HG03025 (cell line): ENCODE results near the gene FGF1.

ENCODE experiments used
- ATAC-seq: cut with Tn5 transposase; IDR thresholded peaks from one replicate; pipeline ENCODE4 v1.9.1; 2021; ENCODE audit warnings: mild to moderate bottlenecking, moderate library complexity; ENCODE audit not compliant: unreplicated experiment, low FRiP score

Gene FGF1

DNA sequence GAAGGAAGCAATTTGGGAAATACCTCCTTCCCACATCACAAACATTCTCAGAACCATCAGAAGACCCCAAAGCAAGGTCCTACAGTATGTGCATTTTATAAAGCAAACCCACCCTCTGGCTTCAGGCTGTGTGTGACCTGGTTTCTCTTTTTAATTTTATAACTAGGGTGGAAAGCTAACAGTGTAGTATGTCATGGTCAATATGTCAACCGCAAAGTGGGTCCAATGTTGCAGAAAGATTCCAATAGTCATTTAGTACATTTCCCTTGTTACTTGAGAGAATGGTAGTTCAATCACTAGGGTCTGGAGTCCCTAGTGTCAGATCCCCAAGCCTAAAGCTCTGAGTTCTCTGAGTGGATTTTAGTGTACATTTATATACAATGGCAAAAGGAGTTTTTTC is 96.2 kb downstream of the FGF1 start:
- no peak for ATAC-seq

DNA sequence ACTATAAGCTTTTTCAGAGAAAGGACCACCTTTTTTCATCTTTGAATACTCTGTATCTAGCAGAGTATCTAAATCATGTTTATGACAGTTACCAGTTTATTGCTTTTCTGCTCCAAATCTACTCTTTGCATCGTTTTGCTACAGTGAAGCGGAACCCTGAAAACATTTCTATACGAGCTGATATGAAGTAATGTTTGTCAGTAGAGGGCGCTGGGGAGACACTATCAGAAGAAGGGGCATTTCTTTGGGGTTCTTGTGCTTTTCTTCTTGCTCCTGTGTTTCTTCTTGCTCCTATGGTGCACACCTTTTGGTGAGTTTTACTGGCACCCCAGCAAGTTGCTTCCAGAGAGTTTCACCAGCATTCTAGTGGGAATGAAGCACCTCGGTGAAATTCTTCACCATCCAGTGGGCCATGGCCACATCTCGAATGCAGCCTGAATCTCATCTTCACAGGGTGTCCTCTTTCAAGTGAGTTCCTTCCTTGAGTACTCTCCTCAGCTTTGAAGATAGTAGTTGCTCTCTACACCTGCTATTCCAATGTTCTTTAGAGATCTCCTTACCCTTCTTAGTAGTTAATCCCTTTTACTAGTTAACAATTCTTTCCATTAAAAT is 98.4 kb downstream of the FGF1 start:
- ATAC-seq: no peak

DNA sequence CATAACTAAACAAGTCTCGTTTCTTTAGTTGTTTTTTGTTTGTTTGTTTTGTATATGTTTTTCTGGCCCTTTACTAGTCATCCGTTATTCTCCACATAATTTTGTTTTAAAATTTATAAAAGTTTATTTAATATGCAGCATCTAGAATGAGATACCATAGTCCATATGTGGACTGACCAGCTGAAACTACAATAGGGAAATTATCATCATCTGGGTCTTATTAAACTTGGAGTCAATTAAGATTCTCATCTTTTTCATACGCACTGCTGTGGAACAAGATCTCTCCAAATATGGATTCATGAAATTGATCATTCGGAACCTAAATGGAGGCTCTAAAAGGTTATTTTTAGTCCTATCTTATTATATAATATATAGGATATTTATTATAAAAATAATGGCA is 99.3 kb downstream of the FGF1 start:
- ATAC-seq: no peak

DNA sequence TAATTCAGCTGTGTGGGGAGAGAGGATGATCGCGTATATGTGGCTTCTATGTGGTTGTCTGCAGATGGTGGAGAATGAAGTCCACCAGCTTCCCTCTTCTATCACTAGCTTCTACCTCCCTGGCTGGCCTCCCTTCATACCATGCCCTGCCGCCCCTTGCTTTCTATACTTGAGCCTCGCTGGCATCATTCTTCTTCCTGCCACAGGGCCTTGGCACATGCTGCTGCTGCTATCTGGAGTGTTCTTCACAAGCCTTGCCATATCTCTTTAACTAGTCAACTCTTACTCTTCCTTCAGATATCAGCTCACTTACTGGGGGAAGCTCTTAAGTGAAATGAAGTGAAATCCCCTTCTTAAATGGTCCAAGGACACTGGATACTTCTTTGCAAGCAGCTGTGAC is 100.4 kb downstream of the FGF1 start:
- ATAC-seq: no peak

DNA sequence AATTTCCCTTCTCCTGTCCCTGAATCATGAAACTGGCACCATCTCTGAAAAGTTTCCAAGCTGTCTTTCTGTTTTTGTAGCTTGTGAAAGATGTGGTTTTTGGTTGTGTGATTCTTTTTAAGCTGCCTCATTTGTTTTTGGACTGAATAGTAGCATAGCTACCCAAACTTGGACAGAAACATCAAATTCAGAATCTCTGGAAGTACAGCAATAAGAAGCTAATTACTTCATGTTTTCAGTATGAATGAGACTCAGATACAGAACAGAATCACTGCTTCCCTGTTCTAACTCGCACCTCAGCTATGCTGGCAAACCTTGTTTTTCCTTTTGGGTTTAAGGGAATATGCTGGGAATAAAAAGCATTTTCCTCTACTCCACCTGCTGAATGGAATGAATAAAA is 101.0 kb downstream of the FGF1 start:
- no peak for ATAC-seq

DNA sequence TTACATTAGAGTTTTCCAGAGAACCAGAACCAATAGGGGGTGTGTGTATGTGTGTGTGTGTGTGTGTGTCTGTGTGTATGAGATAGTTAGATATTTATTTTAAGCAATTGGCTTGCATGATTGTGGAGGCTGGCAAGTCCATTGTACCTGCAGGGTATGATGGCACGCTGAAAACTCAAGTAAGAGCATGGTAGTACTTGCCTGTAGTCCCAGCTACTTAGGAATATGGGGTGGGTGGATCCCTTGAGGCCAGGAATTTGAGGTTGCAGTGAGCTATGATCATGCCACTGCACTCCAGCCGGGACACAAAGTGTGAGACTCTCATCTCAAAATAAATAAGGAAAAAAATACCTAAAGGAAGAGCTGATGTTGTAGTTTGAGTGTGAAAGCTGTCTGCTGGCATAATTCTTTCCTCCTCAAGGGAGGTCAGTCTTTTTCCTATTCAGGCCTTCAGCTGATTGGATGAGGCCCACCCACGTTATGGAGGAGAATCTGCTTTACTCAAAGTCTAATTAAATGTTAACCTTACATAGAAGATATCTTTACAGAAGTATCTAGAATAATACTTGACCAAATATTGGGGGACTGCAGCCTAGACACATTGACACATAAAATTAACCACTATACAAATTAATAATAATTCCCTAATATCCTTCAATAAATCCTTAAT is 107.6 kb downstream of the FGF1 start:
- ATAC-seq: no peak

DNA sequence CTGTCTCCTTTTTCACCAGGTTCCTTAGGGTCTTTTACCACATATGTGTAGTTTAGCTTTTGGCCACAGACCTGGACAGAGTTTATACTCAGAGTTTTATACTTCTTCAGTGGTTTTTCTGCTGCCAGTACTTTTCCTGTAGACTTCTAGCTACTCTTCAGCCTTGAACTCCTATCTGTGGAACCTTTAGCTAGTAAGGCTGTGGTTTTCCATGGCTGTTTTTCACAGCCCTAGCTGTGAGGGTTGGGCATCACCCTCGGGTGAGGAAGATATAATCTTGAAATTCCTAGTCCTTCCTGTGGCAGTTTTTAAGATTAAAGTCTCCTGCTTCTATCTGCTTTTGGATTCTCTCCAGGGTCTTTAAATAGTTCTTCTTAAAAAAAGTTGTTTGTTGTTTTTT is 109.1 kb downstream of the FGF1 start:
- ATAC-seq: no peak

DNA sequence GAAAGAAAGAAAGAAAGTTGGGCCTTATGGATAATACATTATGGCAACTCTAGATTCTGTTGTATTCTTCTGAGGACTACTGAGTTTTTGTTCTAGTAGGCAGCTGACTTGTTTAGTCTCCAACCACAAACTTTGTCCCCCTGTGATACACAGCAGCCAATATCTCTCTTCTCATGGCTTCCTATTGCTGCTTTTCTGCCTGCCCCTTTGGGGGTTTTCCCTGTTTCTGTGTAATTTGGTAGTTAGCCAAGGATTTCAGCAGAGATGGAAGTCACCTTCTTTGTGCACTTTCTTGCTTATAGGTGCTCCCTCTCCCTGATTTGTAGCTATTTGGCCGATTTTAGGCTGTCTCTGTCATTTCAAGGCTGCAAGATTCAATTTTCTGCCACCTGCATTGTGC is 109.6 kb downstream of the FGF1 start:
- ATAC-seq: no peak

DNA sequence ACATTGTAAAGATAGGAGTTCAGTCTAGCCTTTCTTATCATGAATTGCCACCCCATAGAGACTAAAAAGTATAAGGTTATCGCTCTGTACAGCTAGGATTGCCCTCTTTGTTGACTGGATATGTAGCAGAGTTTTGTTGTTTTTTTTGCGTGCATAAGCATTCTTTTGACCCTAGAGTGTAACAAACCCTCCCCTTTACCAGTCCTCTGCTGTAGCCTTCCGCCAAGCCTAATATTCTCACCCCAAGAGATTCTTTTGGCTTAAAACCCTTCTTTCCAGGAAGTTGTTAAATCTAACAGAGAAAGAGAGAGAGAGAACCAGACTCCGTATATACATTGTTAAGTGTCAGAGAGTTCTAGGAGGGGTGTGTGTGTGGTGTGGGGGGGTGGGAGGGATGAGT is 113.9 kb downstream of the FGF1 start:
- no peak for ATAC-seq

GRCh38 chr5:142571371-142571770 is 114.5 kb downstream of the FGF1 start:
- no peak for ATAC-seq

DNA sequence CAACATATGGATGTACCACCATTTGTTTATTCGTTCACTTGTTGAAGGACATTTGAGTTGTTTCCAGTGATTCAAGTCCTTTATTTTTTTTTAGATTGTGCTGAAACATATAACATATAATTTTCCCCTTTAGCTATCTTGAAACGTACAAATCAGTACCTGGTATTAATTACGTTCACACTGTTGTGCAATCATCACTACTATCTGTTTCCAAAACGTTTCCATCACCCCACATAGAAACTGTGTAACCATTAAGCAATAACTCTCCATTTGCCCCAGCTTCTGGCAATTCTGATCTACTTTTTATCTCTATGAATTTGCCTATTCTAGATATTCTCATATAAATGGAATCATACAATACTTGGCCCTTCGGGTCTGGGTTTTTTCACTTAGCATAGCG is 116.0 kb downstream of the FGF1 start:
- no peak for ATAC-seq

DNA sequence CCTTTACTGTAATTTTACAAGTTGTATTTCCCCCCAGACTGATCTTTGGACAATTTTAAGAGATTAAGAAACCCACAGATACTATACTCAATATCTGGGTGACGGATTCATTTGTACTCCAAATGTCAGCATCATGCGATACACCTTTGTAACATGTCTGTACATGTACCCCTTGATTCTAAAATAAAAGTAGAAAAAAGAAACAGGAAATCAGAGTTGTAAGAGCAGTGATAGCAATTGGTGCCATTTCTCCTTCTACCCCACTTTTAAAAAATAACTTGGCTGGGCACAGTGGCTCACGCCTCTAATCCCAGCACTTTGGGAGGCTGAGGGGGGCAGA is 116.9 kb downstream of the FGF1 start:
- no peak for ATAC-seq

DNA sequence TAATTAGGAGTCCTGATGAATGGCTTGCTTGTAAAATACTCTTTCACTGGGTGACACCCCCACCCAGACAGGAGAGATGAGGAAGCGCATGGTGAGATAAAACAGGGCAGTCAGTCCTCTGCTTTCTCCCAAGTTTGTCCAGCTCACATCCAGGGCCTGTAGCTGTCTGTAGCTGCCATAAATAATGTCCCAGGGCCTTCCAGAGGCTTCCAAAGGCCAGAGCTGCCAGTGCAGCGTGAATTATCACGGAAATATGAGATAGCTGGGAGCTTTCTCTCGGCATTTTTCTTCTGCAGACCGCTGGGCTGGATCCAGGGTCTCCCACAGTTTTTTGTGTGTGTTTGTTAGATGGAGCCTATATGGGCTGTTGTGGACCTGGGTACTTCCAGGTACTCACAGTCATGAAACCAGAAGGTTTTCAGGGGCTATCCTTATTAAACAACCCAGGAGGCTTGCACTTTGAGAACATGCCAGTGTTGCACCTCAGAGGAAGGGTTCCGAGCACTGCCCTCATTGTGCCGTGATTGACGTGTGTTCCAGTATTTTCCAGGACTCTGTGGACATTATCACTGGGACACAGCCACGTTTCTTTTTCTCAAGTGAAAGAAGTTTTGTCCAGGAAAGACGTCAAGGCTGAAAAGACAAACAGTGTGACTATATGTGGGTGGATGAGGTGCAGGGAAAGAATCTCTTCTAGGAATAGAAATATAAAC is 117.5 kb downstream of the FGF1 start:
- ATAC-seq: no peak

- no peak for ATAC-seq
Observed at GRCh38 chr5:142561486-142562097, 124.3 kb downstream of the FGF1 start.

- ATAC-seq: no peak
Observed at GRCh38 chr5:142561029-142561428, 124.9 kb downstream of the FGF1 start.

GRCh38 chr5:142552107-142552506 is 133.8 kb downstream of the FGF1 start:
- ATAC-seq: no peak

- no peak for ATAC-seq
Observed at GRCh38 chr5:142551338-142552067, 134.4 kb downstream of the FGF1 start.

- no peak for ATAC-seq
Observed at GRCh38 chr5:142550471-142550870, 135.4 kb downstream of the FGF1 start.

DNA sequence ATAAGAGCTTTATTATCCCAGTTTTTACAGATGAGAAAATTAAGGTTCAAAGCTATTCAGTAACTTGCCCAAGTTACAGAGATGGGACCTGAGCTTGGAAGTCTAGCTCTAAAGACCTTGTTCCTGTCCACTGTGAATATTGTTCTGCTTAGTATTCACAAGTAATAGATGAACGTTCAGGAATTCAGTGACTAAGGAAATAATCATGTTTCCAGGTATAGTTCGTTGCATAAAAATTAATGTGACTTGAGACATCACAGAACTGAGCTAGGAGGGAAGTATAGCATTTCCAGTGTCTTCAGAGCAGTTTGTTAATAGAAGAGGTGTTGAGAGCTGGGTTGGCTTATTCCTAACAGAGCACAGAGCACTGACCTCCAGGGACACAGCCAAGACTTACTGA is 136.1 kb downstream of the FGF1 start:
- ATAC-seq: no peak

DNA sequence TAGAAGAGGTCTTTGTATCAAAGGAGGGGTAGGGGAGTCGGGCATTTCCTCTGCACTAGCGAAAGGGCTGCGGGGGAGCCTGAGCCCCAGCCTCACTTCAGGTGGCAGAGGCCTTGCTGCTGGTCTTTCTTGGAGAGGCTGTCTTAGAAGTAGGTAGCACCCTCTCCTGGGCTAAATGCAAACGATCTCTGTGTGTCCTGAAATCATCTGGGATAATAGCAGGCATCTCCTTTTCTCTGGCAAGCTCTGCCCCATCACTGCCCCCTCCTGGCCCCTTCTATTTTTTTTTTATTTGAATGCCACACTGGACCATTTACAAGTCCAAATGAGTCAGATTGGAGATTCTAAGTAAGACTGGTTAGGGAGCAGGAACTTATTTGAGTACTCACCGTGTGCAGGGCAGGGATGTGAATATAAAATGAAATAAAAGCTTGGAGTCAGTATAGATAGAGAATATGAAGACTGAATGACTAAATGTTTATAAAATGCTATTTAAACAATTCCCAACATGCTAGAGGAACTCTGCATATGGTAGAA is 137.1 kb downstream of the FGF1 start:
- ATAC-seq: no peak
